GM12878 (cell line): ENCODE measurements around the gene ZBTB44.

Experiments
- EZH2 ChIP-seq: IDR thresholded peaks from 2 replicates; pipeline ENCODE4 v1.6.1; 2012; ENCODE audit warnings: low read depth, mild to moderate bottlenecking, control low read depth, inconsistent platforms, low read length, borderline replicate concordance; ENCODE audit not compliant: control insufficient read depth
- TARDBP ChIP-seq: IDR thresholded peaks from 2 replicates; pipeline ENCODE4 v1.6.1; 2016; ENCODE audit warnings: borderline replicate concordance

DNA sequence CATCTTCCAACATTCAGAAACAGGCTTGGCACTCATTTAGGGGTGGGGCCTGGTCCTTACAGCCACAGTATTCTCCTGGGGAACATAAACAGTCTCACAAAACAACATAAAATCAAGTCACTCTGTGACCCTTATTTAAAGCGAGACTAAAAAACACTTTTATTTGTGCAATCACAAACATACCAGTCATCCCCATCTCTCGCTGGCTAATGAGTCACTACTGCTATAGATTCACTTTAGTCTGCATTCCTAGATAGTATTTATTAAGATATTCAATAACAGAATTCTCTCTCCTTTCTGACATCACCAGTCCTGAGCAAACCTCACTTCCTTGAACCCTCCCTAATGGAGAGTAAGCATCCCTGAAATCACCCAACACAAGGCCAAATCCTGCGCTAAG is 68.0 kb downstream of the ZBTB44 start:
- TF ChIP-seq TARDBP (no peak), EZH2 (no peak)
